Calu3 (cell line): ENCODE data around the gene DHX15. TPM values are rescaled to one million over a fixed set of nuclear protein-coding genes. Genes with fewer than 3 reads are reported as not detected.

Experiments
- BruUV-seq: library from RNA; stranded (reverse); fragments of 400-500 nt; replicated peaks from 2 replicates; lab custom pipeline; 2021; lab: Mats Ljungman, UMichigan
- CTCF ChIA-PET: fragments of 300-600 bp; sonication (Branson Sonifier 250); formaldehyde crosslinking; loops from one replicate; lab custom pipeline; 2022; ENCODE audit warnings: antibody characterized with exemption; lab: Charles Lee
- DNase-seq: peaks from one replicate; pipeline ENCODE4 v3.0.0; 2022
- H3K27ac Mint-ChIP-seq: one replicate; pipeline ENCODE4 v1.8.0; 2022; ENCODE audit warnings: mixed read lengths; ENCODE audit not compliant: unreplicated experiment
- H3K27me3 Mint-ChIP-seq: one replicate; pipeline ENCODE4 v1.8.0; 2022; ENCODE audit warnings: mixed read lengths; ENCODE audit not compliant: unreplicated experiment
- H3K36me3 Mint-ChIP-seq: one replicate; pipeline ENCODE4 v1.8.0; 2022; ENCODE audit warnings: mild to moderate bottlenecking, moderate library complexity, mixed read lengths; ENCODE audit not compliant: insufficient read depth, unreplicated experiment
- H3K4me1 Mint-ChIP-seq: one replicate; pipeline ENCODE4 v1.8.0; 2022; ENCODE audit warnings: mild to moderate bottlenecking, low read depth, mixed read lengths; ENCODE audit not compliant: unreplicated experiment
- H3K4me3 Mint-ChIP-seq: one replicate; pipeline ENCODE4 v1.8.0; 2022; ENCODE audit warnings: mild to moderate bottlenecking, low read depth, moderate library complexity, mixed read lengths; ENCODE audit not compliant: unreplicated experiment
- H3K9me3 Mint-ChIP-seq: one replicate; pipeline ENCODE4 v1.8.0; 2022; ENCODE audit warnings: low read depth, mixed read lengths; ENCODE audit not compliant: unreplicated experiment
- CTCF ChIP-seq: fragments of 200-600 bp; IDR thresholded peaks from one replicate; pipeline ENCODE4 v1.8.0; 2022; ENCODE audit warnings: antibody characterized with exemption; ENCODE audit not compliant: unreplicated experiment
- intact Hi-C: fragments of 100-400 bp; cut with micrococcal nuclease; formaldehyde crosslinking; loops from one replicate; pipeline ENCODE4 v1.10.0; 2022; ENCODE audit not compliant: unreplicated experiment
- microRNA-seq: library from miRNA; unstranded; fragments of <30 nt; microRNA quantifications from one replicate; pipeline ENCODE4 v1.2.0, GENCODE V29; 2022
- total RNA-seq: library from RNA; stranded (reverse); gene quantifications from 2 replicates; pipeline ENCODE4 v1.2.3, GENCODE V29; 2022

DHX15 gene
- total RNA-seq, 1 experiment from 2014 or later = 169 TPM

- no peak overlapping the region for H3K27ac Mint-ChIP-seq
- no TSS peak for BruUV-seq
- TF ChIP-seq CTCF = no peak
These were observed 106.4 kb downstream of the DHX15 start for GRCh38 chr4:24477919-24478318.

More at GRCh38 chr4:24477919-24478318, 106.4 kb downstream of the DHX15 start:
- no peak for DNase-seq
- Mint-ChIP-seq H3K9me3 (no peaks in the 10 kb centered on the region), H3K4me1 (no peaks in the 10 kb centered on the region), H3K36me3 (no peaks in the 10 kb centered on the region), H3K27me3 (peaks cover 55% of the 10 kb centered on the region), H3K4me3 (no peak overlapping the region)
- intact Hi-C loops = loop anchor here (10.0 kb wide), 1 partner anchor 677 kb away; no protein-coding TSS in a partner anchor
- CTCF ChIA-PET = interaction anchor here (0.6 kb wide), 1 partner anchor 588 kb away, joined by 4 read pairs; the partner anchor contains the start of gene PPARGC1A

Small RNAs within 50 kb of the gene (microRNA-seq; reads per million reads assigned to microRNA genes)
- 27.1 reads per million, percentile 48 among the genes with 10 or more reads in this experiment for gene MIR573

Other genes starting within 250 kb of the DHX15 start
- 26.2 and 33.7 TPM in 2 replicates for gene SOD3, start 211.0 kb upstream of the DHX15 start, total RNA-seq